Measurements from ENCODE around the gene LOXL1.

LOXL1 gene

GRCh38 chr15:73891328-73892315, 34.6 kb upstream of the LOXL1 start:
- Histone ChIP-seq H3K4me1 (ENCODE audit: insufficient read depth, low read length) (no peaks in the 10 kb centered on the region), H3K9ac (ENCODE audit: low read depth, low read length) (no peak overlapping the region), H3K36me3 (ENCODE audit: insufficient read depth, low read length) (no peaks in the 10 kb centered on the region), H3K9me3 (ENCODE audit: control insufficient read depth, insufficient read depth, low read length) (no peaks in the 10 kb centered on the region)

- no peaks in the 10 kb centered on the region for H3K36me3 ChIP-seq (ENCODE audit: insufficient read depth, low read length)
- H3K4me1 ChIP-seq (ENCODE audit: insufficient read depth, low read length), result peaks cover under 1% of the 10 kb centered on the region; the same call in 1 of the 2 replicates
- H3K9me3 ChIP-seq (ENCODE audit: control insufficient read depth, insufficient read depth, low read length), result no peaks in the 10 kb centered on the region
- H3K9ac ChIP-seq (ENCODE audit: low read depth, low read length), result no peak overlapping the region
Measured at GRCh38 chr15:73892446-73893226, 33.6 kb upstream of the LOXL1 start.

DNA sequence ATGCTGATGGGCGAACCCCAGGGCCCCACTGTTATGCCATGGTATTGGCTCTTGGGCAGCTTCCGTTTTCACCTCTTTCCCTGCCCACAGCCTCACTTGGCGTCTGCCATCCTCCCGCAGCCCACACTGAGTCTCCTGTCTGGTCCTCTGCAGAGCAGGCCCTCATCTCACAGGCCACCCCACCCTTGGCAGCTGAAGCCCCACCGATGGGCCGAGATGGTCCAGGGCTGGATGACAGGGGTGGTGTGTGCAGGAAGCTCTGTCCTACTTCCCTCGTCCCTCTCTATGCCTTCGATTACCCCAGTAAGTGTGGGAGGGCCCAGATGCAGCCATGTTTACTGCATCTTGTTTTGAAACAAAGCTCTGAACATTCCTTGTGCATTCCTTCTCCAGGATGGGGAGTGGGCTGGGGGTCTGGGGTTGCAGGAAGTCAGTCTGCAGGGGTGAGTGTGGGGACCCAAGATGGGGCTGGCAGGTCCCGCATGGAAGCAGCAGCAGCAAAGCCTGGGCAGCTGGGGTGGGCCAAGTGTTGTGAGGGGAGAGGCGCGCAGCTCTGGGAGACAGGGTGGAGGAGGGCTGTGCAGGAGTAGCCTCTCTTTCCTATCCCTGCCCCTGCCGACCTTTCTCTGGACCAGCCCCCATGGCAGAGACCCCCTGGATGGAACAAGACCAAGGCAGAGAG, 32.0 kb upstream of the LOXL1 start:
- no peak overlapping the region for H3K9ac ChIP-seq (ENCODE audit: low read depth, low read length)
- H3K4me1 ChIP-seq (ENCODE audit: insufficient read depth, low read length), result peaks cover 4% of the 10 kb centered on the region; the same call in 1 of the 2 replicates
- H3K36me3 ChIP-seq (ENCODE audit: insufficient read depth, low read length), result no peaks in the 10 kb centered on the region

GRCh38 chr15:73897441-73898261, 28.6 kb upstream of the LOXL1 start:
- H3K36me3 ChIP-seq (ENCODE audit: insufficient read depth, low read length), result no peaks in the 10 kb centered on the region
- H3K4me1 ChIP-seq (ENCODE audit: insufficient read depth, low read length), result peaks cover 4% of the 10 kb centered on the region; the same call in 1 of the 2 replicates
- no peak overlapping the region for H3K9ac ChIP-seq (ENCODE audit: low read depth, low read length)

More for the DNA sequence above, 32.0 kb upstream of the LOXL1 start:
- no peaks in the 10 kb centered on the region for H3K9me3 ChIP-seq (ENCODE audit: control insufficient read depth, insufficient read depth, low read length)

GRCh38 chr15:73899197-73900094, 26.8 kb upstream of the LOXL1 start:
- H3K36me3 ChIP-seq (ENCODE audit: insufficient read depth, low read length), result no peaks in the 10 kb centered on the region
- H3K9ac ChIP-seq (ENCODE audit: low read depth, low read length), result no peak overlapping the region
- H3K4me1 ChIP-seq (ENCODE audit: insufficient read depth, low read length), result peaks cover 4% of the 10 kb centered on the region; the same call in 1 of the 2 replicates
- H3K9me3 ChIP-seq (ENCODE audit: control insufficient read depth, insufficient read depth, low read length), result no peaks in the 10 kb centered on the region

More at GRCh38 chr15:73897441-73898261, 28.6 kb upstream of the LOXL1 start:
- no peaks in the 10 kb centered on the region for H3K9me3 ChIP-seq (ENCODE audit: control insufficient read depth, insufficient read depth, low read length)

DNA sequence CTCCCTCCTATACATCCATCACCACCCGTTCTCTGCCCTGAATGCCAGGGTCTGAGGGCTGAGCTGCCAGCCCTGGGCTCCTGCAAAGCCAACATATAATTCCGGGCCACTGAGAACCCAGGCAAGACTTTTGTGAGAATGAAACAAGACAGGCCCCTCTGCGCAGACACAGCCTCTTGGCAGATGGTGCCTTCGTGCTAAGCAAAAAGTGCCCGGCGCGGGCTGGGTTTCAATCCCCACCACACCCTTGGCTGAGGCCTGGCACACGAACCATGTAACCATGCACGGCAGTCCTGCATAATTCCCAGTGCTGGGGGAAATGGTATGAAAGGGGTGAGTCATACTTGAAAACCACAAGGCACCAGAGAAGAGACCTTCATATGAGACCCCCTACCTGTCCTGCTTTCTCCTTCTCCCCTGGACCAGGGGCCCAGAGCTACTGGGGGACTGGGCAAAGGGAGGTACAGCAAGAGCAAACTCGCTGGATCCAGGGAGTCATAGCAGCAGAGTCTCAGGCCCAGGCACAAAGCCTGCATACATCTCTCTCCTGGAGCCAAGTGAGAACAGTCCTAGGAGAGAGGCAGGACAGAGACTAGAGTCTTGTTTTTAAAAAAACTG, 26.1 kb upstream of the LOXL1 start:
- Histone ChIP-seq H3K9me3 (ENCODE audit: control insufficient read depth, insufficient read depth, low read length) (no peaks in the 10 kb centered on the region), H3K4me1 (ENCODE audit: insufficient read depth, low read length) (peaks cover 4% of the 10 kb centered on the region; the same call in 1 of the 2 replicates), H3K9ac (ENCODE audit: low read depth, low read length) (no peak overlapping the region), H3K36me3 (ENCODE audit: insufficient read depth, low read length) (no peaks in the 10 kb centered on the region)

GRCh38 chr15:73901126-73901810, 25.0 kb upstream of the LOXL1 start:
- Histone ChIP-seq H3K36me3 (ENCODE audit: insufficient read depth, low read length) (no peaks in the 10 kb centered on the region), H3K9me3 (ENCODE audit: control insufficient read depth, insufficient read depth, low read length) (no peaks in the 10 kb centered on the region), H3K4me1 (ENCODE audit: insufficient read depth, low read length) (peaks cover 4% of the 10 kb centered on the region; the same call in 1 of the 2 replicates), H3K9ac (ENCODE audit: low read depth, low read length) (no peak overlapping the region)

GRCh38 chr15:73902121-73903020, 23.9 kb upstream of the LOXL1 start:
- Histone ChIP-seq H3K9ac (ENCODE audit: low read depth, low read length) (no peak overlapping the region), H3K9me3 (ENCODE audit: control insufficient read depth, insufficient read depth, low read length) (no peaks in the 10 kb centered on the region), H3K4me1 (ENCODE audit: insufficient read depth, low read length) (peaks cover 4% of the 10 kb centered on the region; the same call in 1 of the 2 replicates), H3K36me3 (ENCODE audit: insufficient read depth, low read length) (no peaks in the 10 kb centered on the region)

- no peaks in the 10 kb centered on the region for H3K36me3 ChIP-seq (ENCODE audit: insufficient read depth, low read length)
Measured at GRCh38 chr15:73904026-73904815, 22.0 kb upstream of the LOXL1 start.

GRCh38 chr15:73905225-73905827, 20.9 kb upstream of the LOXL1 start:
- no peaks in the 10 kb centered on the region for H3K36me3 ChIP-seq (ENCODE audit: insufficient read depth, low read length)
- no peak overlapping the region for H3K9ac ChIP-seq (ENCODE audit: low read depth, low read length)
- no peaks in the 10 kb centered on the region for H3K4me1 ChIP-seq (ENCODE audit: insufficient read depth, low read length)
- no peaks in the 10 kb centered on the region for H3K9me3 ChIP-seq (ENCODE audit: control insufficient read depth, insufficient read depth, low read length)

More at GRCh38 chr15:73904026-73904815, 22.0 kb upstream of the LOXL1 start:
- Histone ChIP-seq H3K9me3 (ENCODE audit: control insufficient read depth, insufficient read depth, low read length) (no peaks in the 10 kb centered on the region), H3K4me1 (ENCODE audit: insufficient read depth, low read length) (no peaks in the 10 kb centered on the region; the same call in 1 of the 2 replicates), H3K9ac (ENCODE audit: low read depth, low read length) (no peak overlapping the region)

Measured in ES-I3 (cell line).